ENCODE measurements around the gene SPTBN1.

The SPTBN1 gene

DNA sequence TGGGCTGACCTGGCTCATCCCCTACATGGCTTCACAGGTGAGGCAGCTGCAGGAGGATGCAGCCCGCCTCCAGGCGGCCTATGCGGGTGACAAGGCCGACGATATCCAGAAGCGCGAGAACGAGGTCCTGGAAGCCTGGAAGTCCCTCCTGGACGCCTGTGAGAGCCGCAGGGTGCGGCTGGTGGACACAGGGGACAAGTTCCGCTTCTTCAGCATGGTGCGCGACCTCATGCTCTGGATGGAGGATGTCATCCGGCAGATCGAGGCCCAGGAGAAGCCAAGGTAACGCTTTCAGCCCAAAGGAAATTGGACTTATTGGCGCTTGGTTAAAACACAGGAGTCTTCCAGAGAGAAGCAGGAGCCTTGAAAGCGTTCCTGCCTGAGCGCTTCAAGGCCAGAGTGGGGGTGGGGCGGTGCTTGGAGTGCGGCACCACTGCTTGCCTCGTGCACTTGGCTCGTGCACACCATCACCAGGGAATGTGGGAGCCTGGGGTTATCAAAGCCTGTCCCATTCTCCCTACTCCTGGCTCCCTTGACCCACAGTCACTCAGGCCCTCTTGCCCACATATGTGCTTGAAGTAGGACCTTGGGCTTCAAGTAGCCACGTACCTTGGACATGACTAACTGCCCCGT lies 197.6 kb downstream of the SPTBN1 start:
- no peak for DNase-seq (ENCODE audit: low read depth)

DNA sequence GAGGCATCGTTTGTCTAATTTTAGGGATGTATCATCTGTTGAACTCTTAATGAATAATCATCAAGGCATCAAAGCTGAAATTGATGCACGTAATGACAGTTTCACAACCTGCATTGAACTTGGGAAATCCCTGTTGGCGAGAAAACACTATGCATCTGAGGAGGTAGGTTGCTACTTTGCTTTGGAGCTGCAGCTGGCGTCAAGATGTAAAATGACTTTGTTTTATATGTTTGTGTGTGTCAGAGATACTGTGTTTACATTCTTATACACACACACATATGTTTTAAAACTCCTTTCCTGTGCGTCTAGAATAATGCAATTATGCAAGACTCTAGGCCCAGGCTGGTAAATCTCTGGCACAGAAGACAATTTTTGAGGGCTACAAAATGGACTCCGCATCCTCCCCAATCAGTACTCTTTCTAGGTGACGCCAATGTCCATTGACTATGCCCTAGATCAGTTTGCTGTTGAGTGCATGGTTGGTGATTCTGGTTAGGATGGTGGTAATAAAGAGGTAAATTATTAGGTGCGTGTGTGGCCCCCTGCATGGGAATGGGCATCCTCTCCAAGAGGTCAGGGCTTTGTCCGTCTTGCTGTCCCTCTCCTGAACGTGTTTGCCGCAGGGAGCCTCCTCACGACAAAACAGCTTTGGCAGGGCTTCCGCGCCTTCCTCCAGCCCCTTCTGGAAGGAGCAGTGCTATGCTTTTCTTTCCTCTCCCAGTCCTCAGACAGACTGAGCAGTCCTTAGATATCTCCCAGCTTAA lies 199.1 kb downstream of the SPTBN1 start:
- no peak for DNase-seq (ENCODE audit: low read depth)

DNA sequence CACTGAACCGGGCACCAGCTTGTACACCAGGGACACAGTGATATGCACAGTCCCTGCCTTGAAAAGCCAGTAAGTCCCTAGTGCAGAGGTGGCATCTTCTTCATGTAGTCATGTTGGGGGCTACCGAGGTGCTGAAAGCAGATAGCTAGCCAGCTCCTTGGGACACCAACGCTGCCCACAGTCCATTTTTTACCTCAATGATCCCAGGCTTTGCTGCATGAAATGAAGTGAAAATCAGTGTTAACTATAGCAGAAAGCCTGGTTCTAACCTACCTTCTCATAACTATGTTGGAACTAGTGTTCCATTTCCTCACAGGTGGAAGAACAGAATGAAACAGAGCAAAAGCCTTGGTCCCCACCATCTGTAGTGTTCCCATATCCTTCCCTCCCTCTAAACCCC lies 200.7 kb downstream of the SPTBN1 start:
- no peak for DNase-seq (ENCODE audit: low read depth)

DNA sequence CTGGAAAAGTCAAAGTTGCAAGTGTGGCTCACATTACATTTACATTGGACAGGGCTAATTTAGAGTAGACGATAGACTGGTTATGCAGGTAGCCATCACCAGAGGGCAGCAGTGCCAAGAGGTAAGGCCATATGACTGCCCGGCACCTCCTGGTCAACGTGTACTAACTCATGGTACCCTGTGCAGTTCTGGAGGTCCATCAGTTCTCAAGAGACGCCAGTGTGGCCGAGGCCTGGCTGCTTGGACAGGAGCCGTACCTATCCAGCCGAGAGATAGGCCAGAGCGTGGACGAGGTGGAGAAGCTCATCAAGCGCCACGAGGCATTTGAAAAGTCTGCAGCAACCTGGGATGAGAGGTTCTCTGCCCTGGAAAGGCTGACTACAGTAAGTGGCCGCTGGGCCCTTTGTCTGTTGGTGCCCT lies 201.5 kb downstream of the SPTBN1 start:
- DNase-seq (ENCODE audit: low read depth) = peak; percentile 22

DNA sequence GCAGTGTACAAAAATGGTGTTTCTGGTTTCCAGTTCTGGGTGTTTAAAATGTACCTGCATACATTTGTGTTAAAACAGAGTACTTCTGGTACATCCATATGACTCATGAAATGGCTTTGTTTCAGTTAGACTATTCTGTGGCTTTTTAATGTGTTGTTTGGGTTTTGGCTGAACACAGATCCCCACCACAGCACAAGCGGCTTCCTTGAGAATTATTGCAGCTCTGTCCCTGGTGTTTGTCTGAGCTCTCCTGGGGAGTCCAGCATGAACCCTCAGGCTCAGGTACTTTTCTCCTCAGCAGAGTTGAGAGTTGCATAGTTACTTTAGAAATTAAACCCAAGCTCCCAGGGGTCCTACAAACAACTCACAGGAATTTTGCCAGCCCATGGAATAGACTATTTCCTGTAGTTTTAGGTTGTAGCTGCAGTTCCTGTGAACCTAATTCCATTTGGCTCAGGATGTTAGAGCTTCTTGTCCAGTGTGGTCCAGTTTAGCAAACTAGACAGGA lies 202.5 kb downstream of the SPTBN1 start:
- no peak for DNase-seq (ENCODE audit: low read depth)

DNA sequence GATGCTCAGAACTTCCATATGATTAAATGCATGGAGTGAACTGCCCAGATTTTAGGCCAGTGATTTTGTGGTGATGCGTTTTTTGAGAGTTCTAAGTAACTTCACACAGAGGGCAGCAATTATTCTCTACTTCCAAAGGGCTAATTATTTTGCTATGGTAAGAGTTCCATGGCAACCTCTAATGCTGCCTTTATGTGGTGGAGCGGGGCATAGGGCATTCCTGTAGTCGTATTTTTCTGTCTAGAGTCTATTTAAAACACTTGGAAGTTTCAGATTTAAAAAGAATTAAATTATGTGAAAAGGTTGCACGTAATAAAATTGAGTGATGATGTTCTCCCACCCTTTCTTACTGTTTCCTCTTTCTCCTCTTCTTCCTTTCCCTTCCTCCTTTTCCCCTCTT lies 203.4 kb downstream of the SPTBN1 start:
- no peak for DNase-seq (ENCODE audit: low read depth)

DNA sequence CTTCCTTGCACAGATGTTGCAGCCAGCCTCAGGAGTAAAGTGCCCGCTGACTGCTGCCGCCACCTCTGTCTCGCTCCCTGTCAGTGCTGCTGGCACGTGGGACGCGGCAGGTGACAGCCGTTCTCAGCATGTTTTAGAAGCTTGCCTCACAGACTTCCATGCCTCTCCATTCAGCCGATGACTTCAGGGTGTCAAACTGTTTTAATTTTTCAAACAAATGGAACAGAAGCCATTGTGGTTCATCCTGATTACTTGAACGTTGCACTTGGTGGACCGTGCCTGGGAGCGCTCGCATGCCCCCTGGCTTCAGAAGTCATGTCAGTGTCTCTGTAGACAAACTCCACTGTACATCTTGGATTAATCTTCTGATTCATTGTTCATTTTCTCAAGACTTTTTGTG lies 204.6 kb downstream of the SPTBN1 start:
- DNase-seq (ENCODE audit: low read depth) = no peak

DNA sequence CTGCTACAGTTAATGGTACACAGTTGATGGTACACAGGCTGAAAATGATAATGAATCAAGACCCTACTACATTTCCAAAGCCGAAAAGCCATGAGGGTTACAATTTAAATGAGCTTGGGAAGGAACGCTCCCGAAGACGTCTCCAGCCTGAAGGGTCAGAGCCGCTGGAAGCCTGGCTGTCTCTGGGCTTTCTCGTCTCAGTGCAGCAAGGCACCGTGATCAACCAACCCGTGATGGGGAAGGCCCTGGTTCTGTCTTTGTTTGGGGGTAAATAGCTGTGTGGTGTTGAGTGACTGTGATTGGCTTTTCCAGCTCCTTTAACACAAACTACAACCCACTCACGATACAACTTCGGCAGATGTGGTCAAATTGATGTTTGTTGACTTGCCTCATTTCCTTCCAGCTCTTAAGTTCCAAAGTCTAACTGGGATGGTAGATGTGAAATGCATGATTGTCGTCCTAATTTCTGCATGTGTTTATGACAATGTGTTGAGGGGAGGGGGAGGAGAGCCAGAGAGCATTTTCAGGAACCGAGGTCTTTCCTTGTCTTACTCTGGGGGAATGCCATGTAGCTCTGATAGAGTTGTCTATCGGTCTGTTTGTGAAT lies 207.4 kb downstream of the SPTBN1 start:
- no peak for DNase-seq (ENCODE audit: low read depth)

DNA sequence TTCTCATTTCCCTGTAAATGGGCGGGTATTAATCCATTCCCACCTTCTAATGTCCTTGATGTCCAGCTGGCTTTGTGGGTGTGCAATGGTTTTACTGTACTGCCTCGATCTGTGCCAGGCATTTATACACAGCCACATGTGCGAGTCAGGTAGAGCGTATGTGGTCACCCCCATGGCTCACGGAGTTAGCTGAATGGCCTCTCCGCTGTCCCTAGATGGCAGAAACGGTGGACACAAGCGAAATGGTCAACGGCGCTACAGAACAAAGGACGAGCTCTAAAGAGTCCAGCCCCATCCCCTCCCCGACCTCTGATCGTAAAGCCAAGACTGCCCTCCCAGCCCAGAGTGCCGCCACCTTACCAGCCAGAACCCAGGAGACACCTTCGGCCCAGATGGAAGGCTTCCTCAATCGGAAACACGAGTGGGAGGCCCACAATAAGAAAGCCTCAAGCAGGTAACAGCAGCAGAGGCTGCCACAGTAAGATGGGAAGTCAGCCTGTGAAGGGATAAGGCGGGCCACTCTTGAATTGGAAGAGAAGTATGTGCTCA lies 208.2 kb downstream of the SPTBN1 start:
- DNase-seq (ENCODE audit: low read depth) = no peak

DNA sequence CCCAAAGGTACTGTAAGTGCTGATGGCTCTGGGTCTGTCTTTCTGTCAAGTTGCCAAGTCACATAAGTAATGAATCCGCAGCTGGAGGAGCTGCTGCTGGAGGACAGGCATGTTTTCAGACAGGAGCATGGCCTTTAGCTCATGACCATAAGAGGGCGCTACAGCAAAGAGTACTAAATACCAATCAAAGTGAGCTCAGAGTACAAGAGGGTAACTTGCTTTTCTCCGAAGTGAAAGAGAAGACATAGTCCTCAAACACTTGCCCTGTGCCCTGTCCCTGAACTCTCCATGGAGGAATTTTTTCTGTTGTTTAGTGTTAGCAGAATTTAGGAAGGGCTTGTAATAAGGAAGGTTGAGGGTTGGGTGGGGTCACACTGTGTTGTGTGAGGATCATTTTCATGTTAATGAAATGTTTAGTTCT lies 209.3 kb downstream of the SPTBN1 start:
- DNase-seq (ENCODE audit: low read depth) = no peak

DNA sequence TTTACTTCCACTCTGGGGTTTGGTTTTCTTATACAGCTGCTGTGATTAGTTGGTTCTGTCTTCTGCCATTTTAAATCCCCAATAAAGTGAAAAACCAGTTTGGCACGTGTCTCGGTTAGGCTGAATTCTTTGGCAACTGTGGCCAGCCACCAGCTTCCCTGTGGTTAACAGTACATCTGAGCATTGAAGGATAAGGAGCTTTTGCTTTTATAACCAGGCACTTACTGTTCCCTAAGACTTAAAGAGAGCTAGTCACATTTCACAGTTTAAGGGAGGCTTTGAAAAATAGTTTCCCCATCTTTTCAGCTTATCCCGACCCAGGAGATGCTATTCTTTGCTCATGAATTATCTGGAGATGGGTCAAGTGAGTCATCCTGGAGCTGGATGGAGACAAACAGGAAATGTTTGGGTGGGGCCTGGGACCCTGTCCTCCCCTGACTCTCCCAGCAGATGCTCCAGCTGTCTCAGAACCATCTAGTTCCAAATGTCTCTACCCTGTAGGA lies 210.1 kb downstream of the SPTBN1 start:
- no peak for DNase-seq (ENCODE audit: low read depth)

DNA sequence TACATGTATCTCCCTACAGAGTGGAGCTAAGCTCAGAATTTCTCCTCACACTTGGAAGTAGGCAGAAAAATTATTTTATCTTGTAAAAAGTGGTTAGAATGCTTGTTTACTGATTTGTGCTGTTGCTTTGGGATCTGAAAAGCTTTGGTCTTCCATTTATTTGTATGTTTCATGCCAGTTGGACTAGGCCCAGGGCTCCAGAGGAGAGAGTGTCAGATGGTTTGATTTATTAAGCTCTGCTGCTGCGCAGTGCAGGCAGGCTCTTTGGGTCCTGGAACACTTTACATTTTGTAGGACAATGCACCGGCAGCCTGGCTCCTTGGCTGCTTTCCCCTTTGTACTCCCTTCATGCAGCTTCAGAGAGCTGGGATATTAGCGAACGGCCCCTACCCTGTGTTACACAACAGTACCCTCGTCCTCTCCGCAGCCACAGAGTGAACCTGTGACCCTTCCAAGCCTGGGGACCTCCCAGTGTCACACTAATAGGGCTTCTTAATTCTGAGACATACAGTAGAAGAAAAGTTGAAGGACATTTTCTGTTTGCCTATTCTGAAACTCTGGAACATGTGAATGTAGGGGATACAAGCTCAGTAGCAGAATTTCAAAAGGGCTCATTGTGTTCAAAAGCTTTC lies 210.6 kb downstream of the SPTBN1 start:
- DNase-seq (ENCODE audit: low read depth) = no peak

DNA sequence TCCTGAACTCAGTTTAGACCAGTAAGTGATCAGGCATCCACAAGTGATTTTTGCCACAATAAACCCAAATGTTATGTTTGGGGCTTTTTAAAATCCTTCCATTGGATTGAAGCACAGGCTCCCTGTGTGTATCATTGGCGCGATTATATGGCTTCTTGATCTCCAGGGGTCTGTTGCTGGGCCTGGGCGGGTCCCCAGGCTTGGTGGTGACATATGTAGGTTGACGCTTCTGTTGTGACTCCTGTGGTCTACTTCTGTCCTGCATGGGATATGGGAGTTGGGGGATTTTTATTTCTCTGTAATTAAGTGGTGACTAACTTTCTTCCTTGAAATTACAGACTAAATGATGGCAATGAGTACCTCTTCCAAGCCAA lies 211.1 kb downstream of the SPTBN1 start:
- no peak for DNase-seq (ENCODE audit: low read depth)

DNA sequence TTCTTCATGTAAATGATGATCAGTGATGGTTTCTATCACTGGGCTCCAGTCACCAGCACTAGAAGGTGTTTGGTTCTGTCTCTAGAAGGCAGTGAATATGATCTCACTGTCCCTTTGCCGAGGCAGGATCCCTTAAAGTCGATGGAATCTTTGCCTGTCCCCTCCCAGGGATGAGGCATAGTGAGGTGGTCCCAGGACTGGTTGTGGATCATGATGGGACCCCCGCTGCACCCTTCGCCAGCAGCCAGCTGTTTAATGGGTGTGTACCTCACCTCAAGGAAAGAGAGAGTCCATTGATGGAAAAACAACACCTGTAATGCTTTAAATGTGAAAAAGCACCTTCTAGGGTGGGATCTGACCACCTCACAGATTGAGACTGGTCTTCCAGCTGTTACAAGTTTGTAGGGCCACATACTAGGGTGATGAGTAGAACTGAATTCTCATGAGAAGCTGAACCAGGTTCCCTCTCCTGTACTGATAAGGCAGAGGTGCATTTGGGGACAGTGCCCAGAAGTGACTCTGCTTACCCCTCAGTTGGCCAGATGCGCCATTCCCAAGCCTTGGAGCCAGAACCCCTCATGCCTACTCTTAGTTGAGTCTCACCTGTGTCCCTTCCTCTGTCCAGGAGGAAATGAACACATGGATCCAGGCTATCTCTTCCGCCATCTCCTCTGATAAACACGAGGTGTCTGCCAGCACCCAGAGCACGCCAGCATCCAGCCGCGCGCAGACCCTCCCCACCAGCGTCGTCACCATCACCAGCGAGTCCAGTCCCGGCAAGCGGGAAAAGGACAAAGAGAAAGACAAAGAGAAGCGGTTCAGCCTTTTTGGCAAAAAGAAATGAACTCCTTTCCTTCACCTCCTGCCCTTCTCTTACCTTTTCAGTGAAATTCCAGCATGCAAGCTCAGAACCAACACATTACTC lies 211.9 kb downstream of the SPTBN1 start:
- no peak for DNase-seq (ENCODE audit: low read depth)

DNA sequence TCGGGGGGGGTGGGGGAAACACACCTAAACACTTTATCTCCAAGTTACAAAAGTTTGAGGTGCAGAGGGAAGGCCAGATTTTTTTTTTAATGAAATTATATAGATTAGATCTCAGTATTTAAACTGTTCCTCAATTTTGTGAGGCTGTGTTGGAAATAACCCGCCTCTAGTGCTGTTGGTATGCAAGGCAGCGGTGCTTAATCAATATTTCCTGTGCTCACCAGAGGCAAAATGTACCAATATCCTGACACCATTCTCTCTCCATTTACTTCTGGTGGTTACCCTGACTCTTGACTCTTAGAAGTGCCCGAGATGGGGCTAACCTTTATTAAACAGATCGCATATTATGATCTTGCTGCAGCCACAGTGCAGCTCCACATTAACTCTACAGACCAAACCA lies 212.6 kb downstream of the SPTBN1 start:
- no peak for DNase-seq (ENCODE audit: low read depth)

DNA sequence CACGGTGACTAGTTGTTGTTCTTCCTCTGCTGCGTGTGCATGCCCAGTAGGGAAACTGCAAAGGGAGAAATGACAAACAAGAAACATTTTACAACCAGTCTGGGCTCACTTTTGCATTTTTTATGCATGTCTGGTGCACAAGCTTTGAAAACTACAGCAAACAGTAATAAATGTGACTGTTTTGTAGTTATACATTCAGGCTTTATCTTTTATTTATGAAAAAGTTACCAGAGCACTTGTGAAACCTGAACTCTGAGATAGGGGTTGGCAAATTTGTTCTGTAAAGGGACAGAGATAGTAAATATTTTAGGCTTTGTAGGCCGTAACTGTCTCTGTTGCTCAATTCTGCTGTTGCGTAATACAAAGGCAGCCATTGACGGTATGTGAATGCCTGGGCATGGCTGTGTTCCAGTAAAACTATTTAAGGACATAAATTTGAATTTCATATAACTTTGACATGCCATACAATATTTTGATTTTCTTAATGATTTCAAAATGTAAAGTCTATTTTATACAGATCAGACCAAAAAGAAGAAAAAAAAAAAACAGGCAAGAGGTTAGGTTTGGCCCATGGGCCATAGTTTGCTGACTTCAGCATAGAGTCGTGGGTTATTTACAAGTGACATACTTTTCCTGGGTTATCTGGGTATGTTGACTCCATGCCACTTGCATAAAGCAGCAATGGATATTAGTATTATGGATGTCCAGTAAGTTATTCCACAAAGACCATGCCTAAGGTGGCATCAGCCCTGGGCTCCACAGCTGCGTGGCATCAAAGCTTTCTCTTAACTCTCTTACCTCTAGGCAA lies 213.8 kb downstream of the SPTBN1 start:
- DNase-seq (ENCODE audit: low read depth) = no peak

DNA sequence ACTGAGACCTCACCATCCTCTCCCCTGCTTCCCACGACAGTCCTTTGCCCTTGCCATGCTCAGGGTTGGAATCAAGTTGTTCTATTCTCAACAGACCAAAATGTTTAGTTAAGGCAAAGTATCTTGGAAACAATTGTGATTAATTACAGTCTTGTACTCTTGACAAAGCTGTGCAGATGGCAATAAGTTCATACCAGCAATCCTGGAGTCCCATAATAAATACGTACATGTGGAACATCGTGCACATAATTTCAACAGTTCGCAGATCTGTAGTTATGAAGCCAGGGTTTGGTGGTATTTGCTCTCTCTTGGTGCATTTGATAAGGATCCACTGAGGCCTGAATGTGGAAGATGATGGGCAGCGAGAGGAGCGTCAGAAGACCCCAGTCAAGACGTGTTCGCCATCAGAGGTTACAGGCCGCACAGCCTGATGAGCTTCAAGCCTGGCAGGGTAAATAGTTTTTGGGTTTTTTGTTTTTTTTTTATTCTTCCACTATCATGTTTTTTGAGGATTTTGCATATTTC lies 214.4 kb downstream of the SPTBN1 start:
- no peak for DNase-seq (ENCODE audit: low read depth)

DNA sequence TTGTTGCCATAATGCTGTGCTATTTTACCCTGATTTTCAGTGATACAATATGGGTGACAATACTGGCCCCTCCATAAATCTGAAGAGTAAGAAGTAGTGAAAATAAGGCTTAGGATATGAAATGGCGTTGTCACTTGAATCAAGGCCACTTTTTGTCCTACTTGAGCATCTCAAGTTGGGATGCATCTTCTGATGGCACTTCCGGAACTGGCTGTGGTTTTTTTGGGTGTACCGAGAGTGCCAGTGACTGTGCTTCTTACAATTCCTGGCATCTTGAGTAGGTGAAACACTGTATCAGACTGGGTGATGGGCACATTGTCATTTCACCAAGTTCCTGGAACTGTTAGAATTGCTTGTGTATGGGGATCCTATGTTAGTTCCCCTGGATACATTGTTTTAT lies 214.9 kb downstream of the SPTBN1 start:
- no peak for DNase-seq (ENCODE audit: low read depth)

DNA sequence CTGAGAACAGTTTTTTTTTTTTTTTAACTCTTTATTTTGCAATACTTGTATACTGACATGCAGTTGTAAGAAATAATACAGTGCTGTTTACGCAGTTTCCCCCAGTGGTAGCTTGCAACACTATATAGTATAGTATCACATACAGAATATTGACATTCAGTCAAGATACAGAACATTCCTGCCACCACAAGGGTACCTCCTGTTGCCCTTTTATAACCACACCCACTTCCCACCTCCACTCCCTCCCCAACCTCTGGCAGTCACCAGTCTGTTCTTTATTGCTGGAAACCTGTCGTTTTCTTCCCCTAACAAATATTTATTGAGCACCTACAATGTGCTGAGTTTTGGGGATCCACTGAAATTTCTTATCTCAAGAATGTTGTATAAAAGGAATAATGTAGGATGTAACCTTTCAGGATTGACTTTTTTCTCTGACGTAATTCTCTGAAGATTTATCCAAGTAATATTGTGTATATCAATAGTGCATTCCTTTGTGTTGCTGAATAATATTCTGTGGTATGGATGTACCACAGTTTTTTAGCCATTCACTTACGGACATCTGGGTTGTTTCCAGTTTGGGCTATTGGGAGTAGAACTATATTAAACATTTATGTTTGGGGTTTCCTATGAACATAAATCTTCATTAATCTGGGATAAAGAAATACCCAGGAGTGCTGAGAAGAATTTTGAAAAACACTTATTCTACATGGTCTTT lies 215.9 kb downstream of the SPTBN1 start:
- DNase-seq (ENCODE audit: low read depth) = no peak
